G401 (cell line): ENCODE data around the gene CARD14. TPM values are rescaled to one million over a fixed set of nuclear protein-coding genes. Genes with fewer than 3 reads are reported as not detected.
"Not testable (repeated sequence)": the region's sequence is repeated elsewhere in the genome, so short reads cannot be mapped to it uniquely, and the experiment has no call there.

Experiments used
- DNase-seq: peaks from one replicate; pipeline ENCODE4 v3.0.0-alpha.2; 2015; ENCODE audit warnings: low spot score
- in situ Hi-C: cut with HindIII; loops from 2 replicates; pipeline ENCODE4 v1.10.0; 2016; ENCODE audit warnings: low sequenced_read_pairs, mixed read lengths
- total RNA-seq: library from RNA; depleted of rRNA; stranded (reverse); fragments of >200 nt; shearing (Covaris generic); gene quantifications from 2 replicates; pipeline ENCODE4 v1.2.3, GENCODE V29; 2014

The CARD14 gene
- total RNA-seq, 1 experiment from 2014 or later: 0.44 TPM

- no peak for DNase-seq
- in situ Hi-C loops: no loop called here
These were observed 10.4 kb downstream of the CARD14 start for GRCh38 chr17:80180192-80180591.

- DNase-seq: no peak
- in situ Hi-C loops: no loop called here
These were observed 11.6 kb downstream of the CARD14 start for GRCh38 chr17:80181431-80181830.

GRCh38 chr17:80182118-80182844 is 12.5 kb downstream of the CARD14 start:
- in situ Hi-C loops: no loop called here
- no peak for DNase-seq

GRCh38 chr17:80182845-80183223 is 13.0 kb downstream of the CARD14 start:
- DNase-seq: no peak
- in situ Hi-C loops: no loop called here

- DNase-seq: no peak
- in situ Hi-C loops: no loop called here
These were observed 14.0 kb downstream of the CARD14 start for GRCh38 chr17:80183581-80184422.

GRCh38 chr17:80184423-80184714 is 14.5 kb downstream of the CARD14 start:
- in situ Hi-C loops: no loop called here
- no peak for DNase-seq

- DNase-seq: no peak
- in situ Hi-C loops: no loop called here
These were observed 16.1 kb downstream of the CARD14 start for GRCh38 chr17:80185968-80186367.

GRCh38 chr17:80187090-80187489 is 17.3 kb downstream of the CARD14 start:
- DNase-seq: no peak
- in situ Hi-C loops: no loop called here

- in situ Hi-C loops: no loop called here
- DNase-seq: no peak
These were observed 17.7 kb downstream of the CARD14 start for GRCh38 chr17:80187515-80187941.

GRCh38 chr17:80189611-80190010 is 19.8 kb downstream of the CARD14 start:
- DNase-seq: no peak
- in situ Hi-C loops: no loop called here

GRCh38 chr17:80190716-80191115 is 20.9 kb downstream of the CARD14 start:
- in situ Hi-C loops: no loop called here

GRCh38 chr17:80191192-80191591 is 21.4 kb downstream of the CARD14 start:
- in situ Hi-C loops: no loop called here
- no peak for DNase-seq

More at GRCh38 chr17:80190716-80191115, 20.9 kb downstream of the CARD14 start:
- no peak for DNase-seq

GRCh38 chr17:80191865-80192661 is 22.2 kb downstream of the CARD14 start:
- peak; percentile 70 for DNase-seq
- in situ Hi-C loops: no loop called here

GRCh38 chr17:80195141-80195540 is 25.3 kb downstream of the CARD14 start:
- in situ Hi-C loops: no loop called here

GRCh38 chr17:80195671-80196529 is 26.1 kb downstream of the CARD14 start:
- DNase-seq: no peak
- in situ Hi-C loops: no loop called here

More at GRCh38 chr17:80195141-80195540, 25.3 kb downstream of the CARD14 start:
- DNase-seq: no peak

GRCh38 chr17:80196652-80197051 is 26.8 kb downstream of the CARD14 start:
- no peak for DNase-seq
- in situ Hi-C loops: no loop called here

- DNase-seq: no peak
These were observed 28.4 kb downstream of the CARD14 start for GRCh38 chr17:80198144-80198661.

GRCh38 chr17:80199295-80199694 is 29.5 kb downstream of the CARD14 start:
- DNase-seq, in situ Hi-C loops: not testable (repeated sequence)

More at GRCh38 chr17:80198144-80198661, 28.4 kb downstream of the CARD14 start:
- in situ Hi-C loops: no loop called here

- DNase-seq: no peak
- in situ Hi-C loops: no loop called here
These were observed 31.6 kb downstream of the CARD14 start for GRCh38 chr17:80201446-80201845.
